ENCODE results near the gene P4HB.

DNA sequence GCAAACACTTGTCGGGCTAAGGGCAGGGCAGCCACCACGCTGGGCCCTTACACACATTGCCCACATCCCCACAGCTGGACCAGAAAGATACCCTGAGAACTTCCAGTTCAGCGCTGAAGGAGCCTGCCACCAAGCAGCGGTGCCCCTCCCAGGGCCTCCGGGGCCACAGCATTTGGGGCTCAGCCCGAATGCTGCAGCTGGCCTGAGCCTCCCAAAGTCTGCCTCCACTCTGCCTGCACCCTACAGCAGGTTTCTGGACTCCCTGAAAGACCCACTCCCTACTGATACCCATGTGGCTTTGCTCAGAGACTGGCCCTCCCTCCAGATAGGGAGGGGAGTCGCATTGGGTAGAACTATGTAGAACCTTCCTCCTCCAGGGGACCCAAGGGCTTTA, 28.8 kb downstream of the P4HB start:
- TF ChIP-seq EP300 (IDR thresholded peaks at IDR 0.05; ENCODE audit: borderline replicate concordance) = no peak
- no peak for TF ChIP-seq CREB1 (IDR thresholded peaks at IDR 0.05; ENCODE audit: low read depth)
- TF ChIP-seq YY1 (IDR thresholded peaks at IDR 0.05; ENCODE audit: low read depth) = no peak
- TF ChIP-seq RAD21 (IDR thresholded peaks at IDR 0.05; ENCODE audit: low read depth) = no peak
- no peak for TF ChIP-seq TCF12 (IDR thresholded peaks at IDR 0.05; ENCODE audit: low read depth)
